Testis (tissue), 3 donors: ENCODE measurements around the gene B3GALT6. TPM values are rescaled to one million over a fixed set of nuclear protein-coding genes. Genes with fewer than 3 reads are reported as not detected.

Experiments used
- DNase-seq: peaks from one replicate; pipeline ENCODE4 v3.0.0-alpha.2; 2019
- H3K27ac ChIP-seq, 2 donors: fragments of 200-600 bp; sonication (generic); one replicate each; pipeline ENCODE4 v1.5.1; 2019
- H3K27me3 ChIP-seq: fragments of 200-600 bp; sonication (generic); one replicate; pipeline ENCODE4 v1.5.1; 2019
- H3K36me3 ChIP-seq: fragments of 200-600 bp; sonication (generic); one replicate; pipeline ENCODE4 v1.5.1; 2017; ENCODE audit warnings: low read depth; ENCODE audit errors: missing control alignments
- H3K4me1 ChIP-seq: fragments of 200-600 bp; sonication (generic); one replicate; pipeline ENCODE4 v1.5.1; 2019
- H3K4me3 ChIP-seq, 2 donors: fragments of 200-600 bp; sonication (generic); one replicate each; pipeline ENCODE4 v1.5.1; 2017 to 2019
- H3K9me3 ChIP-seq: fragments of 200-600 bp; sonication (generic); one replicate; pipeline ENCODE4 v1.5.1; 2017
- CTCF ChIP-seq, 3 experiments: fragments of 450-650 bp in 2 of 3; fragments of 200-600 bp in 1 of 3; sonication (generic) in 1 of 3; IDR thresholded peaks; one replicate each; pipeline ENCODE4 v1.5.1; 2016 to 2019; ENCODE audit warnings: antibody characterized with exemption in 3 of 3, mild to moderate bottlenecking in 2 of 3, moderate library complexity in 1 of 3
- POLR2A ChIP-seq: fragments of 450-650 bp; IDR thresholded peaks from one replicate; pipeline ENCODE4 v1.6.1; 2017; ENCODE audit warnings: antibody characterized with exemption, mild to moderate bottlenecking, moderate library complexity
- WGBS, 2 donors: methylation state at CpG; one replicate each; pipeline ENCODE4 v1.1.5; 2018; 5-methylcytosine and 5-hydroxymethylcytosine counted together
- intact Hi-C: fragments of 100-400 bp; cut with DNase I; formaldehyde crosslinking; loops from one replicate; pipeline ENCODE4 v1.15.1; 2023; ENCODE audit warnings: low total_unique reads
- polyA plus RNA-seq: library from polyadenylated mRNA; stranded (reverse); fragments of 350-450 nt; fragmentation: Illumina TruSeq; extraction: RNeasy Lipid Tissue Mini Kit (QIAGEN cat#74804); gene quantifications from one replicate; pipeline ENCODE4 v1.2.3, GENCODE V29; 2014; ENCODE audit warnings: low read depth, low replicate concordance; ENCODE audit not compliant: insufficient read depth
- total RNA-seq, 2 donors: library from RNA; depleted of rRNA; stranded (reverse); fragments of >200 nt; gene quantifications; one replicate each; pipeline ENCODE4 v1.2.3, GENCODE V29; 2016

The B3GALT6 gene
- total and polyA plus RNA-seq, 3 donors from 2014 or later, result 8.5 to 37.3 (median 26.1) TPM

DNA sequence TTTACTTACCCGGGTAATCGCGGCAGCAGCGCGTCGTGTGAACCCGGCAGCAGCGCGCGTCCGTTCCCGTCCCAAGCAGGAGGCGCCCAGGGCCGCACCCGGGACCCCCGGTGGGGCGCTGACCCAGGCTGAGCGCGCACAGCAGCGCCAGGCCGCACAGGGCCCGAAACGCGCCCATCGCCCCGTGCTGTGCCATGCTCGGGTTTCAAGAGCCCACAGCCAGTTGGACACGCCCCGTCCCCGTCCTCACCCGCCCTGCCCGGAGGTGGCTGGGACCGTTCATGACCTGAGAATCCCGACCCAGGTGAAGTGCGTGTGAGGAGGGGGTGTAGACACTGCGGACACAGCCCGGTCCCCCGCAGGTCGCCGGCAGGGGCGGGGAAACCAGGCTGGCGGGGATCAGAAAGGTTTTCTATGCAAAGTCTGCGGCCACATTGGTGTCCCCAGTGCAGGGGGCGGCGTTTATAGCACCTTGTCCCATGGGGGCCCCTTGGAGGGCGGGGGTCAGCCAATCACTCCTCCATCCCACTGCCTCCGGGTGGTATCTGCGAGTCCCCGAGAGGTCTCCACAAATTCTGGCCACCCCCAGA lies 25.6 kb upstream of the B3GALT6 start, which contains the start of gene TNFRSF18:
Gene TNFRSF18, minus strand, starts transcription at position 217 of the 590 bp plus-strand sequence. Its CDS starts 21 bp downstream, at position 196.
- TF ChIP-seq CTCF (IDR thresholded peaks at IDR 0.05) (no peak), POLR2A (no peak)
- no peaks in the 10 kb centered on the region for H3K9me3 ChIP-seq
- WGBS, 2 donors, result 31 to 32% methylated on average over 31 to 49 of the region's 49 CpGs
- no peak within 1 kb of the TSS for H3K4me3 ChIP-seq
- H3K4me1 ChIP-seq, result peaks cover 10% of the 10 kb centered on the region
- H3K27me3 ChIP-seq, result no peaks in the 10 kb centered on the region
- intact Hi-C loops, result no loop called here
- DNase-seq, result no peak
- H3K36me3 ChIP-seq, result no peaks in the 10 kb centered on the region
- H3K27ac ChIP-seq, result no peak within 1 kb of the TSS

- no peak for DNase-seq
- Histone ChIP-seq H3K4me3 (no peak overlapping the region), H3K27me3 (no peaks in the 10 kb centered on the region), H3K4me1 (peaks cover 10% of the 10 kb centered on the region), H3K27ac (no peak overlapping the region), H3K9me3 (no peaks in the 10 kb centered on the region), H3K36me3 (no peaks in the 10 kb centered on the region)
- TF ChIP-seq POLR2A (no peak), CTCF (IDR thresholded peaks at IDR 0.05) (no peak)
- intact Hi-C loops, result no loop called here
- WGBS, 2 donors, result 74 to 75% methylated on average over 14 to 19 of the region's 19 CpGs
Measured at GRCh38 chr1:1206966-1207531, 25.0 kb upstream of the B3GALT6 start.

- no peak for TF ChIP-seq CTCF (IDR thresholded peaks at IDR 0.05)
- TF ChIP-seq POLR2A, result no peak
- Histone ChIP-seq H3K36me3 (no peaks in the 10 kb centered on the region), H3K4me1 (peaks cover 10% of the 10 kb centered on the region), H3K9me3 (no peaks in the 10 kb centered on the region), H3K27me3 (no peaks in the 10 kb centered on the region), H3K4me3 (no peak overlapping the region), H3K27ac (no peak overlapping the region)
- intact Hi-C loops, result no loop called here
- 65 to 66% methylated on average over 10 to 11 of the region's 11 CpGs for WGBS, 2 donors
- DNase-seq, result no peak
Measured at GRCh38 chr1:1207571-1207892, 24.5 kb upstream of the B3GALT6 start.

DNA sequence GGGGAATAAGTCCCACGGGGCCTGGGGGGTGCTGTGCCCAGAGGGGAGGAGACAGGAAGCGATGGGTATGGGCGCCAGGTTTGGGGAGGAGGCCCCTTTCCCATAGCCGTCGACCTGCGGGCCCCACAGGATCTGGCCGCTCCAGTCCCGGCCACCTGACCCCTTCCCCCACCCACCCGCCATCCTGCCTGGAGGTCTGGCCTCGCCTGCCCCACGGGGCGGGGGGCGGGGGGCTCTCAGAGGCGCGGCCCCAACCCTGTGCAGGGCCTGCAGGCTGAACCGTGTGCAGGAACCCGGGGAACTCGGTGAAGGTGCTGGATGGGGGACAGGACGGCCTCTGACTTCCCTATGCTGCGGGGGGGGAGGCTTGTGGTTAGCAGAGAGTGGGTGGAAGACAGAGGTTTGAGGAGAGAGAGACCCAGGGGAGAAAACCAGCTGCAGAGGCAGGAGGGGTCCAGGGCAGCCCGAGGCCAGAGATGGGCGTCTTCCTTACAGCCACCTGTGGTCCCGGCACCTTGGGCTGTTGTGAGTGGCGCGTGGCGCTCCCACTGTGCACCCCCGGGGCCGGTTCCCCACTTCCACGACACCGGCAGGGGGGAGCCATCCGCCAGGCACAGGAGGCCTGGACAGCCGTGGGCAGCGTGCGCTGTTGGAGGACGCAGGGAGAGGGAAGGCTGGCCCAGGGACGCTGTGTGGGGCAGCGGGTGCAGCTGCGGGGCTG lies 23.2 kb upstream of the B3GALT6 start:
- peaks cover 10% of the 10 kb centered on the region for H3K4me1 ChIP-seq
- H3K27ac ChIP-seq, result no peak overlapping the region
- WGBS, 2 donors, result 69 to 70% methylated on average over 13 to 37 of the region's 38 CpGs
- H3K9me3 ChIP-seq, result no peaks in the 10 kb centered on the region
- TF ChIP-seq POLR2A (no peak), CTCF (IDR thresholded peaks at IDR 0.05) (no peak)
- H3K36me3 ChIP-seq, result no peaks in the 10 kb centered on the region
- no peak overlapping the region for H3K4me3 ChIP-seq
- no peaks in the 10 kb centered on the region for H3K27me3 ChIP-seq
- intact Hi-C loops, result no loop called here
- DNase-seq, result no peak
